ENCODE data around the gene UQCC2.

The UQCC2 gene

DNA sequence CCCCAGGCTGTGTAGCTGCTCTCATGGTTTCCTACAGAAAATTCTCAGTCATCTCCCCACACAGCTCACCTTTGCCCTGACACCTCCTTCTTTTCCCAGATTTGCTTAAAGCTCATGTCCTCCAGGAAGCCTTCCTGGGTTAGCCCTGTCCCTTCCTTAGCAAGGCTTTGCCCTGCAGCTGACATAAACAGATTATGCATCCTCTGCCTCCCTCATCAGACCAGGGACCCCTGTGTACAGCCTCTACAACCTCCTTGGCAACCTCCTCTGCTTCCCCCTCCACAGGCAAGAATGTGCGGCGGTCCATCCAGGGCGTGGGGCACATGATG, 39.8 kb downstream of the UQCC2 start:
- DNase-seq, result no peak

DNA sequence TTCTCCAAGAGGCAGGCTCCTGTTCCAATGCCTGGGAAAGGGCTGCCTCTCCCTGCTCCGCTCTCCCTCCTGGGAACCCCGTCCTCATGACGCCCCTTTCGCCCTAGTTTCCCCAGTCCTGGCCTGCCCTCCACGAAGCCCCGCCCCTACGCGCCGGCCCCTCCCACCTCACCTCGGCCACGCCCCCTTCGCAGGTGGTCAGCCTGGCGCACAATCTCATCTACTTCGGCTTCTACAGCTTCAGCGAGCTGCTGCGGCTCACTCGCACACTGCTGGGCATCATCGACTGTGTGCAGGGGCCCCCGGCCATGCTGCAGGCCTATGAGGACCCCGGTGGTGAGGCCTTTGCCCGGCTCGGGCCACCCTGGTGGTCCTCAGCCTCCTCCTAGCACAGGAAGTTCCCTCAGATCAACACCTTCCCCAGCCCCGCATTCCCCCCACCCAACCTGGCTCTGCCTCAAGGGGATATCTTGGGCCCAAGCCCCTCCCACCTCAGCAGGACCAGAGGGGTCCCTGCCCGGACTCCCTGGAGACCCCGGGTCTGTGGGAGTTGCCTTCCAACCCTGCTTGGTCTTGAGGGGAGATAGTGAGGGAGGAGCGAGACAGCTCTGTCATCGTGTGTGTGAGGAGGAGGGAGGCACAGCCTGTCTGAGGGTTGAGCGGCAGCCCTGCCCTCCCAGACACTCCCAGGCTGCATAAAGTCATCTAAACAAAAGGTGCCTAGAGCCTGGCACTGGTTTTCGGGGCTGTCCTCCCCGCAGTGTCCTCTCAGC, 40.3 kb downstream of the UQCC2 start:
- DNase-seq, result peak; percentile 29

DNA sequence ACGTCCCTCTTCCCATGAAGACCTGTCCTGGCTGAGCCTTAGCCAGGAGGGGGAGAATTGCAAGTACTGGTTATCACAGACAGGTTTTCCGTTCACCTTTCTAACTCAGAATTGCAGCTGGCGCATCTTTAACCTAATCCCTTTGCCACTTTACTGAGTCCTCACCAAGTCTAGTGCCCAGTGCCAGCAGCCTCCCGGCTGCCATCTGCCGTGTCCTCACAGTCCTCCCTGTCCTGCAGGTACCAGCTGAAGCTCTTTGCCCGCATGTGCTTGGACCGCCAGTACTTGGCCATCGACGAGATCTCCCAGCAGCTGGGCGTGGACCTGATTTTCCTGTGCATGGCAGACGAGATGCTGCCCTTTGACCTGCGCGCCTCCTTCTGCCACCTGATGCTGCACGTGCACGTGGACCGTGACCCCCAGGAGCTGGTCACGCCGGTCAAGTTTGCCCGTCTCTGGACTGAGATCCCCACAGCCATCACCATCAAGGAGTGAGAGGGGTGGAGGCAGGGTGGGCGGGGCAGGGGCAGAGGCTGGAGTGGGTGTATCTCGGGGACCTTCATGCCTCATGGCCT, 41.3 kb downstream of the UQCC2 start:
- DNase-seq, result no peak

DNA sequence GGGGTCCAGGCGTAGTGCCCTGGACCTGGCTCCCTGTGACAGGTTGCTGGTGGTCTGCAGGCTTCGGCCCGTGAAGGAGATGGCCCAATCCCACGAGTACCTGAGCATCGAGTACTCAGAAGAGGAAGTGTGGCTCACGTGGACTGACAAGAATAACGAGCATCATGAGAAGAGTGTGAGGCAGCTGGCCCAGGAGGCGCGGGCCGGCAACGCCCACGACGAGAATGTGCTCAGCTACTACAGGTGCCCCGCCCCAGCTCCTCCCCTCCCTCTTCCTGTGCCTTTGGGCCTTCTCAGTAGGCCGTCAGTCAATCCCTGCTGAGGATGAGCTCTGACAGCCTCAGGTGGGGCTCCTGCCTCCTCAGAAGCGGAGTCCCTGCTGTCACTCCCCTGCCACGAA, 42.6 kb downstream of the UQCC2 start:
- no peak for DNase-seq

DNA sequence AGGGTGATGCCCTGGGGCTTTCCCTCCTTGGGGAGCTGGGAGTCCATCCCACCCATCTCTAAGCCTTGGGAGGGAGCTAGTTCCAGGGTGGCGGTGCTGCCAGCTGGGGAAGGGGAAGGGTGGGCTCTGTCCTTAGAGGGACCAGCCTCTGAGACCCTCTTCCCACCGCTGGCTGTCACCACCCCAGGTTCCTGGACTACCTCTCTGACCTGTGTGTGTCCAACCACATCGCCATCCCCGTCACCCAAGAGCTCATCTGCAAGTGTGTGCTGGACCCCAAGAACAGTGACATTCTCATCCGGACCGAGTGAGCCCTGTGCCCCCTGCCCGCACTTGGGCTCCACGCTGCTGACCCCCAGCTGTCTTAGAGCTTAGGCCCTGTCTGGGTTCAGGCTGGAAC, 43.2 kb downstream of the UQCC2 start:
- DNase-seq, result no peak

DNA sequence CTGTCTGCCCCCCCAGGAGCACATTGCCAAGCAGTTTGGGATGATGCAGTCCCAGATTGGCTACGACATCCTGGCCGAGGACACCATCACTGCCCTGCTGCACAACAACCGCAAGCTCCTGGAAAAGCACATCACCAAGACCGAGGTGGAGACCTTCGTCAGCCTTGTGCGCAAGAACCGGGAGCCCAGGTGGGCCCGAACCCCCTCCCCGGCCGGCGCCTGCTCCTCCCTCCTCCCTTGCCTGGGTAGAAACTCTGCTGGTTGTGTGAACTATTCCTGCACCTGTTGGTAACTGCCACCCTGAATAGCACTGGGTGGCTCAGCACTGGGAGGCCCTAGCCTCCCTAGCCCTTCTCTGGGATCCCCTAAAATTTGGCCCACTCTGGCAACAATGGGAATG, 43.7 kb downstream of the UQCC2 start:
- DNase-seq, result no peak

DNA sequence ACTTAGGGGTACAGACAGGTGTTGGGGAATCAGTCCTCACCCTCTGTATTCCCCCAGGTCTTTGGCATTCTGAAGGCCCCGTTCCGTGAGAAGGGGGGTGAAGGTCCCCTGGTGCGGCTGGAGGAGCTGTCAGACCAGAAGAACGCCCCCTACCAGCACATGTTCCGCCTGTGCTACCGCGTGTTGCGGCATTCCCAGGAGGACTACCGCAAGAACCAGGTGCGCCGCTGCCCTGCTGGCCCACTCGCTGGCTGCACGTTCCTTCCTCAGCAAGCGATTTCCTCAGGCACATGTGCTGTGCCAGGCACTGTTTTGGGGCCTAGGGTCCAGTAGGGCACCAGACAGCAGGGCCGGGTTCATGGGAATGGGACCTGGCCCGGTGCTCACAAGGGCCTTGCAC, 44.4 kb downstream of the UQCC2 start:
- no peak for DNase-seq

DNA sequence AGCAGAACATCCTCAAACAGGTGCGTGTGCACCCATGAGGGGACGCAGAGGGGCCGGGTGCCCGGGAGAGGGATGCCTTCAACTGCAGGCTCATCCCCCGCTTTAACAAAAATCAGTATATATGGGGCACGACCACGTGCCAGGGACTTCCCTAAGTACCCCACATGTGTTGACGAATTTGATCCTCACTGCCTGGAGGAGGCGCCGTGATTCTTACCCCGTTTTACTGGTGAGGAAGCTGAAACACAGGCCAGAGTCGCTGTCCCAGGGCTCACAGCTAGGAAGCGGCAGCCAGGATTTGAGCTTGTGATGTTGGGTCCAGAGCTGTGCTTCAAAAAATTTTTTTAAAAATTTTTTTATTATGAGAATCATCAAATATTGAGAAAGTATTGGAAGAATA, 45.5 kb downstream of the UQCC2 start:
- DNase-seq, result no peak

DNA sequence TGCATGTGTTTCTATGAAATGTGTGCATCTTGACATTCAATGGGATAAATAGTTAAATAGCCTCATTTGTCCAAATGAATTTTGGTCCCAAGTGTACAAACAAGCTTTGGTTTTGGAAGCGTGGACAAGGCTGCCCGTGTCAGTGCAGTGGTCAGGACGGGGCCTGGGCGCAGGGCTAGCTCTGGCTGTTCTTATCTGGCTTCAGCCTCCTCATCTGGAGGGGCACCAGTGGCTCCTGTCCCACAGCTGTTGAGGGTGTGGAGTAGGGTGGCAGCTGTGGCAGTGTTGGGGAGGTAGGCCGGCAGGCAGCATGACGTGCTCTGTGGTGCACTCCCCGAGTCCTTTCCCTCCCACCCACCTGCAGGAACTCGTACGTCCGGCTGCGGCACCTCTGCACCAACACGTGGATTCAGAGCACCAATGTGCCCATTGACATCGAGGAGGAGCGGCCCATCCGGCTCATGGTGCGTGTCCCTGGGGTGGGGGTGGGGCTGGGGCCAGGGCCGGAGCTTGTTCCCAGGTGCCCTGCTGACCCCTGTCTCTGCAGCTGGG, 46.9 kb downstream of the UQCC2 start:
- DNase-seq, result no peak

DNA sequence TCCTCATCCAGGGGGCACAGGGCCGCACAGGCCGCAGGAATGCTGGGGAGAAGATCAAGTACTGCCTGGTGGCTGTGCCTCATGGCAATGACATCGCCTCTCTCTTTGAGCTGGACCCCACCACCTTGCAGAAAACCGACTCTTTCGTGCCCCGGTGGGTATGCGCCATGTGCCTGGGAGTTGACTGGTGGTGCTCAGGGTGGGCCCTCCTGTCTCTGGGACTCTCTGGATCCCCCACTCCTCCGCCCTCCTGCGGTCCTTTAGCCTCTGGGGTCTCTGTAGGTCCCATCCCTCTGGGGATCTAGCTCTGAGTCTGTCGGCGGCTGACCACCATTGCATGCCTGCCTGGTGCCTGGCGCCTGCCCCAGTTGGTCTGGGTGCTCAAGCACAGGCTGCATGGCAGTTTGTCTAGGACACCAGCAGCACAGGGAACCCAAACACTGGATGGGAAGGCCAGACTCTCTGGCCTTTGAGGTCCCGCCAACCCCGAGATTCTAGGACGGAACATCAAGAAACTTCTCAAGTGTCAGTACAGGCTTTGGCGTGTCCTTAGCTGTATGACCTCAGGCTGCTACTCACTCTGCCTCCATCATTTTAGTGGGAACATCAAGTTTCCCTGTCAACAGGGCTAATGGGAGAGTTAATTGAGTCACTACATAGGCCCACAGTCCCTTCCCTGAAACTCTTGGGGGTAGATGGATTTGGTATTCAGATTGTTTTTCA, 47.6 kb downstream of the UQCC2 start:
- DNase-seq, result no peak

DNA sequence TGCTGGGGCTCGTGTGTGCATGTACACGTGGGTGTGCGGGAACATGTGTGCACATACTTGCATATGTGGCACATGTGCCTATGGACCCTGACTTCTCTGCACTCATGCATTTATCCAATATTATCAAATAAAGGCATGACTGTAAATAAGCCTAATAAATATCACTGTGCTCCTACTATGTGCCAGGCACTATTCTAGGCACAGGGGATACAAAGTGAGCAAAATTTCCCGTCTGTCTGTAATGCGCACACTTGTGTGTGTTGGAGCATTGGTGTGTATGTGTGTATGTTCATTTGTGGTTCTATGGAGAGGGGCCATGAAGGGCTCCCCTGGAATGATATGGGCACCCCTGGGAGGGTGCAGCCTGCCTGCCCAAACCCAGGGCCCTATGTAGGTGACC, 48.5 kb downstream of the UQCC2 start:
- DNase-seq, result no peak

DNA sequence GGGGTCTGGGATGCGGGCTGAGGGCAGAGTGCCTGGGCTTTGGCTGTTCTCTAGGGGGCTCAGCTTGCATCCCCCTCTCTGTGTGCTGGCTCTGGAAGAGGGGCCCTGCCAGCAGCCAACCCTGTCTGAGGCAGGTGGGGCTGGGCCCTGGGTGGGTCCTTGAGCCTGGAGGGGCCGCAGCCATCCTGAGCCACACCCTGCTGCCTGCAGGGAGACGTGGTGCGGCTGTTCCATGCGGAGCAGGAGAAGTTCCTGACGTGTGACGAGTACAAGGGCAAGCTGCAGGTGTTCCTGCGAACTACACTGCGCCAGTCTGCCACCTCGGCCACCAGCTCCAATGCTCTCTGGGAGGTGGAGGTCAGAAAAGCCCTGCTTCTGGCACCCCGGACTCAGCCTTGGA, 49.2 kb downstream of the UQCC2 start:
- DNase-seq, result no peak

DNA sequence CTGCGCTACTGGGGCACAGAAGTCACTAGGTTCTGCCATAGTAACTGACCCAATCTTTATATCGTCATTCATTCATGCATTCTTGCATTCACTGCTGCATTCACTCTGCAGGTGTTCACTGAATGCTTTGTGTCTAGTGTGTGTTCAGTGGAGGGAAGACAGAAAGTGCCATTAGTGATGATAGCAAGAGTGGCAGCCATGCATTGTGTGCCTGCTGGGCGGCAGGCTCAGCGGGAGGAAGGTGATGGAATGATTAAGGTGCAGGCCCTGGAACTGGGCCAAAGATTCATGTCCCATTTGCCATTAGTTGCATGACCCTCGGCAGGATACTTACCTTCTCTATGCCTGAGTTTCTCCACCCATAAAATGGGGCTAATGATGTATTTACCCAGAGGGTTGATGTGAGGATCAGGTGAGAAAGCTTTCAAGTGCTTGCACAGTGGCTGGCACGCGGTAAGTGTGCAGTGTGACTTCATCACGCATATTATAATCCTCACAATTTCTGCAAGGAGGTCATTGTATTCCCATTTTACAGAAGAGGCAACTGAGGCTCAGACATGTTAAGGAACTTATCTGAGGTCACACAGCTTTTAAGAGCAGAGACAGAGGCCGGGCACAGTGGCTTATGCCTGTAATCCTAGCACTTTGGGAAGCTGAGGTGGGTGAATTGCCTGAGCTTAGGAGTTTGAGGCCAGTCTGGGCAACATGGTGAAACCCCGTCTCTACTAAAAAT, 50.2 kb downstream of the UQCC2 start:
- no peak for DNase-seq

DNA sequence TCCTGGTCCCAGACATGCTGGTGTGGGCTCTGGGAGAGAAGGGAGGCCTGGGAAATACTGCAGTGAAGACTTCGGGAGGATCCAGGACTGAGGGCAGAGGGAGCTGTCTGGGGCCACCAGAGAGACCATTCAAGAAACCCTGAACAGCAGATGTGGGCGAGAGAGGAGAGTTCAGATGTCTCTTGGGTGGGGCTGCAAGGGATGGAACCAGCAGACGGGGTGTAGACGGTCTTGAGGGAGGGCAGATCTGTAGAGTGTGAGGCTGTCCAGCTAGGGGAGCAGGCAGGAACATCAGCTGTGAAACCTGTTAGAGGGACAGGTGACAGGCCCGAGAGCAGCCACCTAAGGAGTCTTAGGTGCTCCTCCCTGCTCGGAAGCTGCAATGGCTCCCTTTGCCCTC, 51.5 kb downstream of the UQCC2 start:
- no peak for DNase-seq

DNA sequence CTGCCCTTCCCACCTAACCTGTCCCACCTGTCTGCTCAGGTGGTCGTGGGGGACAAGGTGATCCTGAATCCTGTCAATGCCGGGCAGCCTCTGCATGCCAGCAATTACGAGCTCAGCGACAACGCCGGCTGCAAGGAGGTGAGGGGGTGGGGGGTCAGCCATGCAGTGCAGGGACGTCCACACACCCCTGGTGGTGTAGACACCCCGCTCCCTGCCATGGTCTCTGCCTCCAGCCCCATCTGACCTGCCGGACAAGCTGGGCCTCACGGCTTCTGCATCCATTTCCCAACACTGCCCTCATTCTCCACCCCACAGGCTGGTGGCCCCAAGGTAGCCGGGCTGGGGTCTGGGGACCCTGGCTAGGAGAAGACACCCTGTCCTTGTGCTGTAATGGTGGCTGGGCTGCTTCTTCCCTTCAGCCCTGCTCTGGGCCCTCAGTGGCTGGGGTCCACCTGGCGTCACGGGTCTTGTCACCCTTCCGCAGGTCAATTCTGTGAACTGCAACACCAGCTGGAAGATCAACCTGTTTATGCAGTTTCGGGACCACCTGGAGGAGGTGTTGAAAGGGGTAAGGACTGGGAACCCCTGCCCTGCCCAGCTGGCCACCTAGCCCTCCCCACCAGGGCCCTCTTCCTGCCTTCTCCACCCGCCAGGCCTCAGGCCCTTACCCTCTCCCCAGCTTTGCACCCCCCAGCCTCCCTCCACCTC, 52.4 kb downstream of the UQCC2 start:
- no peak for DNase-seq

DNA sequence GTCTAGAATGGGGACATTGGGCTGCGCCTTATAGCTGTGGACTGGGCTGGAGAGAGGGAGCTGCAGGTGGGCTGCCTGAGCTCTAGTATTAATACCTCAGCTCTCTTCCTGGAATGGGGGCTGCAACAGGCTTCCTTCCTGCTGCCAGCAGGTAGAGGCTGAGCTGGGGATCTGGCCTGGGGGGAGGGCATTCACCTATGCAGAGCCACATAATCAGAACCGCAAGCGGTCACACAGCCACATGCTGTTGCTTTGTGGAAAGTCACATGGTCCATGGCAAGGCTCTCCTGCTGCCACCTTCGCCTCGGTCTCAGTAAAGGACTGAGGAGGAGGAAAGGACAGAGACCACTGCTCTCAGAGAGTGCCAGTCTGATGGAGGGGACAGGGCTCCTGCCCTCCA, 54.7 kb downstream of the UQCC2 start:
- DNase-seq, result no peak

DNA sequence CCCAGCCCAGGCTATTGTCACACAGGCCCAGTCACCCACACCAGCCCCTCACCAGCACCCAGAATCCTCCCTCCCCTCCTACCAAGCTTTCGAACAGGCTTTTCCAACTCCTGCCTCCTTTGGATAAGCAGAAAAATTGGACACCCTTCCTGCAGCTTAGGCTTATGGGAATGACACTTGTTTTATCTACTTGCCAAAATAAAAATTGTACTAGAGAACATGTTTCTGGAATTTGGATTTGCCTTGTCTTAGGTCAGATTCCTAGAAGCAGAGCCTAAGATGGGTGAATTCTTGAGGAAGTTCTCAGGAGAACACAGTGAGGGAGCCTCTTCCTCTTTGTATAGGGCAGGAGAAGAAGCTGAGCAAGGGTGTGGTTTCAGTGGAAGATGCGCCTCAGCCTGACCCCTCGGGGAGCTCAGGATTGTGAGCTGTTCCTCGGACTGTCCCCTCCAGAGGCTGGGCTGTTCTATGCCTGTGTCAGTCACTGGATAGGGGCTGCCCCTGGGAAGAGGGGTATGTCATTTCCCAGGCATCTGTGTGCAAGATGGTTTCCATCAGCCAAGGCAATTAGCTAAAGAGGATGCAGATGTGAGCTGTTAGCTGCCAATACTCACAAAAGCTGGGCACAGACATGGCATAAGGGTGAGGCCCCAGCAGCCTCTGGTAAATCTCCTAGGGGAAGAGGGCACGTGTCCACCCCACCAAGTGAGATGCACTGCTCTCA, 56.5 kb downstream of the UQCC2 start:
- DNase-seq, result no peak

DNA sequence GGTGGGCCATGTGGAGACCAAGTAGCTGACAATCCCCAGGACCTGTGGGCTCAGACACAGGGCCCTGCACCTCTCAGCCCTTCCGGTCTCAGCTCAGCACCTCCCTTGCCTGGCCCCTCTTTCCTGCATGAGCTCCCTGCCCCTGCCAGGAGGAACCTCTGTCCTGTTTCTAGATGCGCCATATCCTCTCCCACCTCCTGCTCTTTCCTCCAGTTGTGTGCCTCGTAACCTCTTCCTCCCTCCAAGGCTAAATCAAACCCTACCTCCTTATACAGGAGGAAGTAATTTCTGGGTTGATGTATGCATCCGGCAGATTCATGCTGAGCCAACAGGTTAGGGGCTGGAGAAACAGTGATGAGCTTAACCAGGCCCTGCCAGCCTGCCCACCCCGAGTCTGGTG, 59.5 kb downstream of the UQCC2 start:
- no peak for DNase-seq

DNA sequence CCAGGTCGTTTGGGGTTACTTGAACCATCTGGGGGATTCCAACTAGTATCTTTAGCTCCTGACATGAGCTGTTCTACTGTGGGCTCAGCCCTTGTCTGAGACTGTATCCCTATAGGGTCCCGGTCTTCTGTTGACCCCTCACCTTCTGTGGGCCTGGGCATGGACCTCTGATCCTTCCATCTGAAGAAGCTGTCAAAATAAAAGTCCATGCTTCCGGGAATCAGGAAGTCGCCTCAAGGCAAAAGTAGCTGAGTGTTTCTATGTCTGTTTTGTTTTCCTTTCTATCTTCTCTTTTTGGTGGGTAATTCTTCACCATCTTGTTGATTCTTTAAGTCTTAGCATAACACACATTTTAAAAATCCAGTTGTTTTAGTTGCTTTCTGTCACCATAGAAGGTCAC, 60.1 kb downstream of the UQCC2 start:
- DNase-seq, result no peak

Data from right hindlimb (tissue), 1 donor.